GM10266 (cell line): ENCODE data around the gene FLACC1.

ENCODE experiments used
- DNase-seq: peaks from one replicate; pipeline ENCODE4 v3.0.0; 2012; ENCODE audit errors: extremely low spot score
- TF ChIP-seq, protein P1 (sequence below): IDR thresholded peaks from 2 replicates; pipeline ENCODE4 v1.5.1; 2012; ENCODE audit warnings: mild to moderate bottlenecking, low read depth; ENCODE audit not compliant: control insufficient read depth, insufficient read depth; ENCODE audit errors: missing control alignments

Gene FLACC1

DNA sequence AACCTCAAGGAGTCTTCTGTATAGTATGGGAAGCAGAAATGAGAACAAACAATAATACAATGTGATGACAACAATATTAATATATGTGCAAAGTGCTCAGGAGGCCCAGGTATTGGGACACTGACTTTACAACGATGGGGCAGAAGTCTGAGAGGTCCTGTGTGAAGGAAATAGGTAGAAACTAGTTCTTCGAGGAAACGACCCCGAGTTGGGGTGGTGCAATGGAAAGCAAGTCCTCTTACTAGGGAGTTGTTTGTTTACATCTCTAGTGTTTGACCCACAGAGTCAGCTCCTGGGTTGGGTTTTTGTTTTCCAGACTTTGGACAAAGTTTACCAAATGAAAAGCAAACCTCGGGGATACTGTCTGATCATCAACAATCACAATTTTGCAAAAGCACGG lies 80.6 kb downstream of the FLACC1 start:
- DNase-seq, result no peak
- TF ChIP-seq, protein P1, sequence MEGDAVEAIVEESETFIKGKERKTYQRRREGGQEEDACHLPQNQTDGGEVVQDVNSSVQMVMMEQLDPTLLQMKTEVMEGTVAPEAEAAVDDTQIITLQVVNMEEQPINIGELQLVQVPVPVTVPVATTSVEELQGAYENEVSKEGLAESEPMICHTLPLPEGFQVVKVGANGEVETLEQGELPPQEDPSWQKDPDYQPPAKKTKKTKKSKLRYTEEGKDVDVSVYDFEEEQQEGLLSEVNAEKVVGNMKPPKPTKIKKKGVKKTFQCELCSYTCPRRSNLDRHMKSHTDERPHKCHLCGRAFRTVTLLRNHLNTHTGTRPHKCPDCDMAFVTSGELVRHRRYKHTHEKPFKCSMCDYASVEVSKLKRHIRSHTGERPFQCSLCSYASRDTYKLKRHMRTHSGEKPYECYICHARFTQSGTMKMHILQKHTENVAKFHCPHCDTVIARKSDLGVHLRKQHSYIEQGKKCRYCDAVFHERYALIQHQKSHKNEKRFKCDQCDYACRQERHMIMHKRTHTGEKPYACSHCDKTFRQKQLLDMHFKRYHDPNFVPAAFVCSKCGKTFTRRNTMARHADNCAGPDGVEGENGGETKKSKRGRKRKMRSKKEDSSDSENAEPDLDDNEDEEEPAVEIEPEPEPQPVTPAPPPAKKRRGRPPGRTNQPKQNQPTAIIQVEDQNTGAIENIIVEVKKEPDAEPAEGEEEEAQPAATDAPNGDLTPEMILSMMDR, result no peak

DNA sequence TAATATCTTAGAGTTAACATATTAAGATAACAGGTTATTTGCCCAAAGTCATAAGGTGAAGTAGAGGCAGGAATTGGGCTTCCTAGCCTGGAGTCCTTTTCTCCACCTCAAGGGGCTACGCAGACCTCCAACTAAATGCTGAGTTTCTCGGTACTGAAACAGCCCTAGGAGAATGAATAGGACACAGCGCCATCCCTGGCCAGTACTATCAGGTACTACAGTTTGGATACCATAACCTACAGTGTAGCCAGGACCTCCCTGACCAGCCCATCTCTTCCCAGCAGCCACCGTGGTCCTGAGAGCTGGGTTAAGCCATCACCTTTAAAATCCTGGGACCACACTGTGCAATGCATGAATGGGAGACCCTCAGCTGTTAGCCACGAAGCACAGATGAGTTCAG lies 81.2 kb downstream of the FLACC1 start:
- TF ChIP-seq, protein P1, result no peak
- no peak for DNase-seq

DNA sequence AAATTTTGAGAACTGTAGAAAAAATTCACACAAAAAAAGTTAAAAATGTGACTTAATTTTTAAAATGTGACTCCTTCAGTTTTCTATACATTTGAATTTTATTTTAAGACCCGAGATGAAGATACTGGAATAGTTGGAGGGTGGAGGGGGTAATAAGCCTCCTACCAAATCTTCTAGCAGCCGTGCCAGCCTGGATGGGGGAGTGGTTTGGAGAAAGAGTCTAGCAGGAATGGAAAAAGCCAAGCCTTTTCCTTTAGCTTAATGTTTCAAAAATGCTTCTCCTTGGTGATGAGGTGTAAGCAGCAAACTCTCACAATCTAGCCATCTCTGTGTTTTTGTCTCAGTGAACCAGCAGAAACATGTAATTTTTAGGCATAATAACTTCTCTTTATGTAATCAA lies 82.1 kb downstream of the FLACC1 start:
- TF ChIP-seq, protein P1, result no peak
- no peak for DNase-seq

DNA sequence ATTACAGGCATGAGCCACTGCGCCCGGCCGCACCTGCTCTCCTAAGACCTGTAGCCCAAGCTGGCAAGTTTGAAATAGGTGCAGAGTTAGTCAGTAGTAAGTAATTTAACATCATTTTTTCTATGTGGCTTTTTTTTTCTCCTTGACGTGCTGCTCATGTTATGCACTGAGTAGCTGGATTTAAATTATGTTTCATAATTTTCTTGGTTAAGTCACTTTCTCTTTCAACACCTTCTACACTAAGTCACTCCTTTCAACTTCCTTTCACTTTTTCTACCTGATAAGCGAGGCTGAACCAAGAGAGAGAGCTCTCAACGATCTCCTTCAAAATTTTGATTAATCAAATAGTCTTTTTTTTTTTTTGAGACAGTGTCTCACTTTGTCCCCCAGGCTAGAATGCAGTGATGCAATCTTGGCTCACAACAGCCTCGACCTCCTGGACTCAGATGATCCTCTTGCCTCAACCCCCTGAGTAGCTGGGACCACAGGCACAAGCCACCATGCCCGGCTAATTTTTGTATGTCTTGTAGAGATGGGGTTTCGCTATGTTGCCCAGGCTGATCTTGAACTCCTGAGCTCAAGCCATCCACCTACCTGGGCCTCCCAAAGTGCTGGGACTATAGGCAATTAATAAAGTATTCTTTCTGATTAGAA lies 83.7 kb downstream of the FLACC1 start:
- TF ChIP-seq, protein P1, result no peak

DNA sequence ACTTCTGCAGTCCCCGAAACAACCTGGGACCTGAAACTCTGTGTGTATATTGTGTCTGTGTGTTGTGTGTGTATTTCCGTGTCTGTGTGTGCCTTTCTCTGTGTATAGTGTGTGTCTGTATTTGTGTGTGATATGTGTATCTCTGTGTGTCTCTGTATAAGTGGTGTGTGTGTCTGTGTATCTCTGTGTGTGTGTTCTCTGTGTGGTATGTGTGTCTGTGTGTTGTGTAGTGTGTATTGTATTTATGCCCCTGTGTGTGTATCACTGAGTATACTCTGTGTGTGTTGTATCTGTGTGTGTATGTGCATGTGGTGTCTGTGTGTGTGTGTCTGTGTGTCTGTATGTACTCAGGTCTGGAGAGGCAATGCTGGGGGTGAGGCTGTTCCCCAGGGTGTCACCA lies 85.2 kb downstream of the FLACC1 start:
- DNase-seq, result no peak
- TF ChIP-seq, protein P1, result no peak

More for the DNA sequence above, 83.7 kb downstream of the FLACC1 start:
- DNase-seq, result no peak

DNA sequence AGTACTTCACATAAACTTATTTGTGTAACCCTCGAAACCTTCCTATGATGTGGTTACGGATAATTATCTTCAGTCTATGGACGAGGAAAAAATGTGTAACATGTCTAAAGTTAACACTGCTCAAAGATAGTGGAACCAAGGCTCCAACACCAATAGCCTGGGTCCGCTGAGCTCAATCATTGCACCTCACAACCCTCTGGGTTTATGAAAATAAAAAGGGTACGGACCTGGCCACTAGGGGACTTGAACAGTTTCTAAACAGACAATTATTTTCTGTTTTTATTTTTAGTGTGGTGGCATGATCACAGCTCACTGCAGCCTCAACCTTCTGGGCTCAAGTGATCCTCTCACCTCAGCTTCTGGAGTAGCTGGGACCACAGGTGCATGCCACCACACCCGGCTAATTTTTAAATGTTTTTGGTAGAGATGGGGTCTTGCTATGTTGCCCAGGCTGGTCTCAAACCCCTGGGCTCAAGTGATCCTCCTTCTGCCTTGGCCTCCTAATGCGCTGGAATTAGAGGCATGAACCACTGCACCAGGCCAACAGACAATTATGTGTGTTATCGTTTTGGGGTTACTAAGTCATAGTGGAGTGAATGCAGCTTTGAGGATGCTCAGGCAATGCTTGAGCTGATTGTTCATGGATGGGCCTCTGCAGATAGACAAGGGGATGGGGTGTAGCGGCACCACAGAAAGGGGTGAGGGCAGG lies 86.7 kb downstream of the FLACC1 start:
- no peak for DNase-seq
- TF ChIP-seq, protein P1, result no peak

DNA sequence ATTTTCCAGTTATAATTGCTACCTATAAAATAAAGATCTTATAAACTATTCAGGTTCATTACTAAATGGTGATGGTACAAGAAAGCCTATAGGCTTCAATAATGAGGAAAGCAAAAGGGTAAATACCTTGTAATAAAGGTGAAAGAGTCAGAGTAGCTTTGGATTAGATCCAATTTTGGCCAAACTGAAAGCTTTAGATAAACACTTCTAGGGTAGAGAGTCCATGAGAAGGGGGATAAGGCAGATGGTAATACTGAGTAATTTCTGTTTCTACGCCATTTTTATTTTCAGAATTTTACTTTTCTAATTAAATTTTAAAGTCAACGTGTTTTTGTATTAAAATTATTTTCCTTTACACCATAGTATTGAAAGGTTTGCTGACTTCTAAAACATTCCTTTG lies 87.4 kb downstream of the FLACC1 start:
- TF ChIP-seq, protein P1, result no peak
- DNase-seq, result no peak
